Mesendoderm (in vitro differentiated cells): ENCODE data around the gene GPR132.
A peak's percentile ranks its signal among the peaks of the same experiment; 100 is the strongest.

Experiments used
- DNase-seq: peaks from one replicate; pipeline ENCODE4 v3.0.0; 2013
- H2AK5ac ChIP-seq: 2 replicates; pipeline ENCODE4 v1.6.1; 2013; ENCODE audit warnings: low read length, inconsistent platforms
- H2BK120ac ChIP-seq: 2 replicates; pipeline ENCODE4 v1.6.1; 2013; ENCODE audit warnings: low read depth, mild to moderate bottlenecking, low read length, moderate library complexity, mixed read lengths
- H2BK15ac ChIP-seq: replicated peaks from 2 replicates; pipeline ENCODE4 v1.6.1; 2013; ENCODE audit warnings: low read depth, mild to moderate bottlenecking, moderate library complexity
- H2BK5ac ChIP-seq: 2 replicates; pipeline ENCODE4 v1.6.1; 2013; ENCODE audit warnings: low read length, inconsistent platforms
- H3K18ac ChIP-seq: 2 replicates; pipeline ENCODE4 v1.6.1; 2013; ENCODE audit warnings: mild to moderate bottlenecking, low read length, mixed read lengths
- H3K23ac ChIP-seq: one replicate; pipeline ENCODE4 v1.6.1; 2013; ENCODE audit warnings: low read length
- H3K27ac ChIP-seq: 2 replicates; pipeline ENCODE4 v1.5.1; 2013; ENCODE audit warnings: low read depth, mild to moderate bottlenecking, inconsistent platforms, low read length, moderate library complexity
- H3K27me3 ChIP-seq: 2 replicates; pipeline ENCODE4 v1.6.1; 2013; ENCODE audit warnings: low read length, control low read depth, mild to moderate bottlenecking, inconsistent platforms; ENCODE audit not compliant: insufficient read depth, poor library complexity
- H3K36me3 ChIP-seq: 2 replicates; pipeline ENCODE4 v1.6.1; 2013; ENCODE audit warnings: low read length, inconsistent platforms; ENCODE audit not compliant: control insufficient read depth, insufficient read depth
- H3K4ac ChIP-seq: one replicate; pipeline ENCODE4 v1.6.1; 2013; ENCODE audit warnings: low read depth, mild to moderate bottlenecking, low read length, moderate library complexity
- H3K4me1 ChIP-seq: 2 replicates; pipeline ENCODE4 v1.6.1; 2013; ENCODE audit warnings: low read depth, low read length, inconsistent platforms; ENCODE audit not compliant: control insufficient read depth
- H3K4me2 ChIP-seq: 2 replicates; pipeline ENCODE4 v1.6.1; 2013; ENCODE audit warnings: low read length
- H3K4me3 ChIP-seq: 2 replicates; pipeline ENCODE4 v1.5.1; 2013; ENCODE audit warnings: mild to moderate bottlenecking, low read length
- H3K56ac ChIP-seq: one replicate; pipeline ENCODE4 v1.6.1; 2013; ENCODE audit warnings: low read length
- H3K79me1 ChIP-seq: 2 replicates; pipeline ENCODE4 v1.6.1; 2013; ENCODE audit warnings: low read length, inconsistent platforms
- H3K79me2 ChIP-seq: 2 replicates; pipeline ENCODE4 v1.6.1; 2013; ENCODE audit warnings: mild to moderate bottlenecking, low read length; ENCODE audit not compliant: control insufficient read depth, insufficient read depth
- H3K9ac ChIP-seq: 2 replicates; pipeline ENCODE4 v1.6.1; 2013; ENCODE audit warnings: low read length, inconsistent platforms
- H4K5ac ChIP-seq: one replicate; pipeline ENCODE4 v1.6.1; 2013; ENCODE audit warnings: low read length
- H4K8ac ChIP-seq: one replicate; pipeline ENCODE4 v1.6.1; 2013; ENCODE audit warnings: low read depth, mild to moderate bottlenecking, control low read depth, low read length, moderate library complexity
- WGBS: extraction: QIAGEN DNeasy Blood & Tissue Kit; methylation state at CpG from one replicate; pipeline ENCODE4 v1.1.7; 2013; ENCODE audit warnings: low lambda C conversion rate, missing lambda C conversion rate; ENCODE audit not compliant: insufficient coverage; ENCODE audit errors: extremely low coverage; 5-methylcytosine and 5-hydroxymethylcytosine counted together

GPR132 gene

DNA sequence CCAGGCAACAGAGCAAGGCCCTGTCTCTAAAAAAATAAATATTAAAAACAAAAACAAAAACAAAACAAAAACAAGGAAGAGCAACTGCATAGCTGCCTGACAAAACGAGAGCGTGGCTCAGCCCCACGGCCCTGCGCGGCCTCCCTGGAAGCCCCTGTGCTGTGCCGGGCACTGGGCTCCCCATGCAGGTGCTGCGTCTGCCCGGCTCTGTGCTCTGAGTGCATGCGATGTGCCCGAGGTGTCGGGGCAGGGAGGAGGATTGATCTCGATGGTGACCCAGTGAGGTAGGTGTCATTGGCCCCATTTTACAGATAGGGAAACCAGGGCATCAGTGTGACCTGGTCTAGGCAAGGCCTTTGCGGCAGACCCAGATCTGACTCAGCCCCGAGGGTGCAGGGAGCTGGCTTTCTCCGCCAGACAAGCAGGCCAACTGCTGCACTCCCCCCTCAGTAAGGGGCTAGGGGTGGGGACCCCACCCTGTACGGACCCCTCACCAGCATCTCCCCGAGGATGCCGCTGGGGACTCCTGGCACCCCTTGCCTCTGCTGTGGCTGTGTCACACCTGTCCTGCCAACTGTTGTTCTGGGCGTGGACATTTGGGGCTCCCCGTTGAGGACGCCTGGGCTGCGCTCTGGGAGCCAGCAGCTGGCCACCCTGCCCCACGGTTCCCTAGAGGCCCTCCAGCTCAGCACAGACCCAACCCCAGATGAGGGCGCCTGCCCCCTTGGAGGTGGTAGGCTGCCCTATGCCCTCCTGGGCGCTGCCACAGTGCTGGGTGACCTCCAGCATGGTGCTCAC, 15.3 kb downstream of the GPR132 start:
- Histone ChIP-seq H3K79me1 (no peaks in the 10 kb centered on the region), H3K36me3 (no peaks in the 10 kb centered on the region), H3K27ac (no peak overlapping the region), H3K4me2 (no peak overlapping the region), H2BK120ac (no peak overlapping the region), H3K4me3 (no peak overlapping the region), H2BK15ac (no peak overlapping the region), H3K4me1 (no peaks in the 10 kb centered on the region), H3K18ac (no peak overlapping the region), H2BK5ac (no peak overlapping the region), H3K27me3 (no peaks in the 10 kb centered on the region), H4K5ac (no peak overlapping the region), H3K9ac (no peak overlapping the region), H2AK5ac (no peak overlapping the region), H3K23ac (no peak overlapping the region), H3K79me2 (no peaks in the 10 kb centered on the region), H3K56ac (no peak overlapping the region), H4K8ac (no peak overlapping the region), H3K4ac (no peak overlapping the region)
- WGBS = no CpG with 5 or more reads among the region's 25 CpGs
- DNase-seq = no peak

DNA sequence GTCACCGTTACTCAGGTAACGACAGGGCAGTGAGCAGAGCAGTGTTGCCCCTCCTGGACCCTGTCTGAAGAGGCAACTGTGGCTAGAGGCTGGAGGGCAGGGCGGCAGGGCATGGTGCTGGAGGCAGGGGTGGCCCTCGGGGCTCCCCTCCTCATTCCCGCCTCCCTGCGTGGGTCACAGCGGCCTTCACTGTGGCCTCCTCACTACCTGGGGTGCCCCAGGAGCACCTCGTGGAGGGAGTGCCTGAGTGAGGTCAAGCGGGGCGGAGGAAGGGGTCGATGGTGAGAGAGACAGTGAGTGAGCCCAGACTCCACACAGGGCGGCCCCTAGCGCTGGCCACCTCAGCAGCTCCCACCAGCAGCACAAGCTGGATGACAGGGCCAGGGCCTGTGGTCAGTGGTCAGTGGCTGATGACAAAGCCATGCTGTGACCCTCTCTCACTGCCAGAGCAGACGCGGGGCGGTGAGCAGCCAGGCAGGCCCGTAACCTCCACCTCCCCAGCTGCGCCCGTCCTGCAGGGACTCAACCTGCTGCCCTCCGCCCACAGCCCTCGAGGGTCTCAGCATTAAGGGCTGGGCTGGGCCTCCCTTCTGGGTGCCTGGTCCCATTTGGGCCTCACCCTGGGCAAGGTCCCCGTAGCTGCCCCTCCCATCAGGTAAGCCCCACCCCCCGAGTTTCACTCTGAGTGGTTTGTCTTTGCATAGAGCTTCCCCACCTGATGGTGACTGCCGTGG, 17.8 kb downstream of the GPR132 start:
- no CpG with 5 or more reads among the region's 24 CpGs for WGBS
- H2BK15ac ChIP-seq = no peak overlapping the region
- H2BK120ac ChIP-seq = no peak overlapping the region
- no peak overlapping the region for H4K8ac ChIP-seq
- no peak overlapping the region for H2BK5ac ChIP-seq
- no peak overlapping the region for H3K23ac ChIP-seq
- no peak overlapping the region for H3K4me2 ChIP-seq
- H2AK5ac ChIP-seq = no peak overlapping the region
- H4K5ac ChIP-seq = no peak overlapping the region
- H3K4me1 ChIP-seq = no peaks in the 10 kb centered on the region
- H3K79me2 ChIP-seq = no peaks in the 10 kb centered on the region
- DNase-seq = no peak
- no peak overlapping the region for H3K9ac ChIP-seq
- no peak overlapping the region for H3K4me3 ChIP-seq
- no peaks in the 10 kb centered on the region for H3K27me3 ChIP-seq
- H3K27ac ChIP-seq = no peak overlapping the region
- no peak overlapping the region for H3K4ac ChIP-seq
- H3K79me1 ChIP-seq = no peaks in the 10 kb centered on the region
- H3K56ac ChIP-seq = no peak overlapping the region
- no peaks in the 10 kb centered on the region for H3K36me3 ChIP-seq
- H3K18ac ChIP-seq = no peak overlapping the region

DNA sequence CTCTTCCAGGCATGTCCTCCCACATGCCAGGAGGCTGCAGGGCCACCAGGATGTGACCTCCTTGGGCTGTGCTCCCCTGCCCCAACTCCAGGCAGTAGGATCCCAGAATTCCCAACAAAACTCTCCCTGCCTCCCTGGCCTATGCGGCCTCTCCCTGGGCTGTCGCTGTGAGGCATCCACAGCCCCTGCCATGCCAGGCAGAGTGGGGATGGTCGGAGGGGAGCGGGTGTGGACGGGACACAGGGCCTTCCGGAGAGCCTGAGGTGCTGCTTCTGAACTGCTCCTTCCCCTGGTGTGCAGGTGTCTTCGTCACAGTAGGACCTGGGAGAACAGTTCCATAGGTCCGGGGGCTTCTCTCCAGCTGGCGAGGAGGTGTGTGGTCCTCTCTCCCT, 18.3 kb downstream of the GPR132 start:
- Histone ChIP-seq H3K4me3 (no peak overlapping the region), H3K23ac (no peak overlapping the region), H3K56ac (no peak overlapping the region), H3K79me1 (no peaks in the 10 kb centered on the region), H3K27me3 (no peaks in the 10 kb centered on the region), H3K36me3 (no peaks in the 10 kb centered on the region), H3K18ac (no peak overlapping the region), H3K79me2 (no peaks in the 10 kb centered on the region), H4K8ac (no peak overlapping the region), H2BK15ac (no peak overlapping the region), H3K27ac (no peak overlapping the region), H3K4ac (no peak overlapping the region), H2AK5ac (no peak overlapping the region), H3K4me1 (no peaks in the 10 kb centered on the region), H3K4me2 (no peak overlapping the region), H3K9ac (no peak overlapping the region), H2BK120ac (no peak overlapping the region), H2BK5ac (no peak overlapping the region), H4K5ac (no peak overlapping the region)
- DNase-seq = no peak
- WGBS = no CpG with 5 or more reads among the region's 9 CpGs

DNA sequence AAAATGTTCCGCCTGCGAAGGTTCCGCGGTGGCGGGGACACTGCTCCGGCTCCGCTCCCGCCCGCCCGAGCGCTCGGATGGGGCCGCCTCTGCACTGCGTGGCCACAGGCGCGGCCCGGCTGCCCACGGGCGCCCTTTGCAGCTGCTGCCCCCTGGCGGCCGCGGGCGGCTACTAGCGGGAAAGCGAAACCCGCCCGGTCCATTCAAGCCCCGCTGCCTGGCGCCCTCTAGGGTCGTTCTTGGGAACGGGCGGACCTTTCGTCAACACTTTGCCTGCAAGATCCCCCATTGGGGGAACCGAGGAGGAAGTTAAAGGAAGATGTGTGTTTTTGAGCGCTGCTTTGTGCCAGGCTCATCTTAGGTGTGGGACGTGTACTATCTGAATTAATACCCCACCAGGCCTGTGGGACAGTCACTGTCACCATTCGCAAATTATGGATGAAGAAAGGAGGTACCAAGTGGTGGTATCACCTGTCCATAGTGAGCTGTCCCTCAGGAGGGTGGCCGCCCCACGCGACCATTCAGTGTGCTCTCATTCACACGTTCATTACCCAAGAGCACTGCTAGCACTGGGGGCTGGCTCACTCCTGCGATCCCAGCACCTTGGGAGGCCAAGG, 19.4 kb downstream of the GPR132 start:
- Histone ChIP-seq H2AK5ac (no peak overlapping the region), H2BK15ac (no peak overlapping the region), H3K4me1 (no peaks in the 10 kb centered on the region), H3K18ac (no peak overlapping the region), H2BK120ac (no peak overlapping the region), H4K5ac (no peak overlapping the region), H3K27me3 (no peaks in the 10 kb centered on the region), H3K79me1 (no peaks in the 10 kb centered on the region), H3K56ac (no peak overlapping the region), H3K23ac (no peak overlapping the region), H3K36me3 (no peaks in the 10 kb centered on the region), H4K8ac (no peak overlapping the region), H3K4me2 (no peak overlapping the region), H3K4me3 (no peak overlapping the region), H3K79me2 (no peaks in the 10 kb centered on the region), H3K4ac (no peak overlapping the region), H3K27ac (no peak overlapping the region), H3K9ac (no peak overlapping the region), H2BK5ac (no peak overlapping the region)
- DNase-seq = peak; percentile 81
- WGBS = no CpG with 5 or more reads among the region's 42 CpGs

DNA sequence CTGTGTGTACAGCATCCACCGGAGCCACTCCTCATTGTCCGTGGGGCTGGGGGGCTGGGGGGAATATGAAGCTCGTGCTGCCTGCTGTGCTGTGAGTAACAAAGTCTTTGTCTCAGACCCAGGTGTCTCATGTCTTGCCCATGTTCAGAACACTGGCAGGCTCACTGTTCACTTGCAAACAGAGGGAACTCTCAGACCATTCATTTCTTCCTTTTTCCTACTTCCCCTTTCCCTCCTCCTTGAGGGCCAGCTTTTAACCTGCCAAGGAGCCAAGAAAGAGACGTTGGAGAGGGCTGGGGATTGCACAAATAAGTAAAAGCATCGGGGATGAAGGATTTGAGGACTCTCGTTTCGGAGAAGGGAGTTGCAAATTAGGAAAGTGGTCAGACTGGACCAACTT, 21.6 kb downstream of the GPR132 start:
- Histone ChIP-seq H2BK15ac (no peak overlapping the region), H2BK5ac (no peak overlapping the region), H3K9ac (no peak overlapping the region), H2BK120ac (no peak overlapping the region), H3K27me3 (no peaks in the 10 kb centered on the region), H3K4me2 (no peak overlapping the region), H3K4me1 (no peaks in the 10 kb centered on the region), H3K36me3 (no peaks in the 10 kb centered on the region), H3K79me2 (no peaks in the 10 kb centered on the region), H2AK5ac (no peak overlapping the region), H3K79me1 (no peaks in the 10 kb centered on the region), H3K4me3 (no peak overlapping the region), H4K5ac (no peak overlapping the region), H3K27ac (no peak overlapping the region), H4K8ac (no peak overlapping the region), H3K23ac (no peak overlapping the region), H3K56ac (no peak overlapping the region), H3K18ac (no peak overlapping the region), H3K4ac (no peak overlapping the region)
- WGBS = no CpG with 5 or more reads among the region's 7 CpGs
- no peak for DNase-seq
